Measurements from ENCODE around the gene ALOX12.

Gene ALOX12

GRCh38 chr17:7016418-7016817, 20.6 kb downstream of the ALOX12 start:
- no peak overlapping the region for H3K9ac ChIP-seq (ENCODE audit: low read length)
- no peaks in the 10 kb centered on the region for H3K9me3 ChIP-seq (ENCODE audit: insufficient read depth, low read length)
- H3K27ac ChIP-seq (ENCODE audit: low read length): no peak overlapping the region
- TF ChIP-seq CTCF (IDR thresholded peaks at IDR 0.05; ENCODE audit: low read depth, low read length) (no peak), EZH2phosphoT487 (IDR thresholded peaks at IDR 0.05; ENCODE audit: low read depth) (no peak)
- peaks cover 17% of the 10 kb centered on the region for H3K4me1 ChIP-seq (ENCODE audit: low read length)
- peaks cover 39% of the 10 kb centered on the region for H3K79me2 ChIP-seq (ENCODE audit: low read length)
- no peaks in the 10 kb centered on the region for H4K20me1 ChIP-seq (ENCODE audit: insufficient read depth, low read length)
- no peaks in the 10 kb centered on the region for H3K27me3 ChIP-seq (ENCODE audit: low read depth, low read length)
- peaks cover 3% of the 10 kb centered on the region for H3K36me3 ChIP-seq (replicated peaks; ENCODE audit: low read depth, low read length)
- peak overlapping the region; percentile 95; the same call in 1 of the 2 replicates for H3K4me3 ChIP-seq (ENCODE audit: low read length)
- peak overlapping the region; percentile 67 for H3K4me2 ChIP-seq (ENCODE audit: low read length)
- no peak overlapping the region for H2AFZ ChIP-seq (ENCODE audit: low read depth, low read length)

- TF ChIP-seq EZH2phosphoT487 (IDR thresholded peaks at IDR 0.05; ENCODE audit: low read depth): no peak
- no peak for TF ChIP-seq CTCF (IDR thresholded peaks at IDR 0.05; ENCODE audit: low read depth, low read length)
- Histone ChIP-seq H3K9ac (ENCODE audit: low read length) (no peak overlapping the region), H3K4me1 (ENCODE audit: low read length) (peaks cover 21% of the 10 kb centered on the region), H3K9me3 (ENCODE audit: insufficient read depth, low read length) (no peaks in the 10 kb centered on the region), H3K27ac (ENCODE audit: low read length) (no peak overlapping the region), H3K36me3 (replicated peaks; ENCODE audit: low read depth, low read length) (peaks cover 3% of the 10 kb centered on the region), H3K79me2 (ENCODE audit: low read length) (peaks cover 31% of the 10 kb centered on the region), H3K4me2 (ENCODE audit: low read length) (no peak overlapping the region), H3K4me3 (ENCODE audit: low read length) (no peak overlapping the region), H4K20me1 (ENCODE audit: insufficient read depth, low read length) (no peaks in the 10 kb centered on the region), H3K27me3 (ENCODE audit: low read depth, low read length) (no peaks in the 10 kb centered on the region), H2AFZ (ENCODE audit: low read depth, low read length) (no peak overlapping the region)
These were observed 21.3 kb downstream of the ALOX12 start for GRCh38 chr17:7016886-7017826.

GRCh38 chr17:7017827-7018200, 22.0 kb downstream of the ALOX12 start:
- H3K4me2 ChIP-seq (ENCODE audit: low read length): no peak overlapping the region
- H3K9ac ChIP-seq (ENCODE audit: low read length): no peak overlapping the region
- H3K27me3 ChIP-seq (ENCODE audit: low read depth, low read length): no peaks in the 10 kb centered on the region
- no peak for TF ChIP-seq CTCF (IDR thresholded peaks at IDR 0.05; ENCODE audit: low read depth, low read length)
- no peak for TF ChIP-seq EZH2phosphoT487 (IDR thresholded peaks at IDR 0.05; ENCODE audit: low read depth)
- H3K9me3 ChIP-seq (ENCODE audit: insufficient read depth, low read length): no peaks in the 10 kb centered on the region
- H2AFZ ChIP-seq (ENCODE audit: low read depth, low read length): no peak overlapping the region
- no peak overlapping the region for H3K27ac ChIP-seq (ENCODE audit: low read length)
- H3K4me1 ChIP-seq (ENCODE audit: low read length): peaks cover 25% of the 10 kb centered on the region
- H3K79me2 ChIP-seq (ENCODE audit: low read length): peaks cover 25% of the 10 kb centered on the region
- peaks cover 3% of the 10 kb centered on the region for H3K36me3 ChIP-seq (replicated peaks; ENCODE audit: low read depth, low read length)
- no peaks in the 10 kb centered on the region for H4K20me1 ChIP-seq (ENCODE audit: insufficient read depth, low read length)
- no peak overlapping the region for H3K4me3 ChIP-seq (ENCODE audit: low read length)

GRCh38 chr17:7018331-7018964, 22.6 kb downstream of the ALOX12 start:
- no peaks in the 10 kb centered on the region for H3K27me3 ChIP-seq (ENCODE audit: low read depth, low read length)
- TF ChIP-seq CTCF (IDR thresholded peaks at IDR 0.05; ENCODE audit: low read depth, low read length): no peak
- TF ChIP-seq EZH2phosphoT487 (IDR thresholded peaks at IDR 0.05; ENCODE audit: low read depth): no peak
- peaks cover 3% of the 10 kb centered on the region for H3K36me3 ChIP-seq (replicated peaks; ENCODE audit: low read depth, low read length)
- no peaks in the 10 kb centered on the region for H3K9me3 ChIP-seq (ENCODE audit: insufficient read depth, low read length)
- H3K4me3 ChIP-seq (ENCODE audit: low read length): no peak overlapping the region
- no peak overlapping the region for H3K9ac ChIP-seq (ENCODE audit: low read length)
- peaks cover 18% of the 10 kb centered on the region for H3K79me2 ChIP-seq (ENCODE audit: low read length)
- H3K4me1 ChIP-seq (ENCODE audit: low read length): peaks cover 25% of the 10 kb centered on the region
- no peak overlapping the region for H3K4me2 ChIP-seq (ENCODE audit: low read length)
- H4K20me1 ChIP-seq (ENCODE audit: insufficient read depth, low read length): no peaks in the 10 kb centered on the region
- no peak overlapping the region for H2AFZ ChIP-seq (ENCODE audit: low read depth, low read length)
- H3K27ac ChIP-seq (ENCODE audit: low read length): no peak overlapping the region
